Psoas muscle (tissue), 8 donors: ENCODE data around the gene COX10. TPM values are rescaled to one million over a fixed set of nuclear protein-coding genes. Genes with fewer than 3 reads are reported as not detected.

Experiments
- ATAC-seq, 4 donors: fragments of 200-7000 bp; cut with Tn5 transposase; one replicate each; pipeline ENCODE4 v1.9.1; 2020; ENCODE audit warnings: moderate library complexity in 3 of 4, mild to moderate bottlenecking in 2 of 4
- DNase-seq, 2 donors: peaks; one replicate each; pipeline ENCODE4 v3.0.0-alpha.2; 2020
- H3K27ac ChIP-seq: fragments of 200-600 bp; one replicate; pipeline ENCODE4 v1.8.0; 2022
- H3K27me3 ChIP-seq, 3 donors: fragments of 200-600 bp in 1 of 3; one replicate each; pipeline versions ENCODE4 v1.6.1 to v1.8.0; 2013 to 2022; ENCODE audit warnings: low read length in 2 of 3, mild to moderate bottlenecking in 2 of 3, moderate library complexity in 1 of 3; ENCODE audit not compliant: insufficient read depth in 3 of 3
- H3K36me3 ChIP-seq, 2 donors: fragments of 200-600 bp in 1 of 2; one replicate each; pipeline versions ENCODE4 v1.6.1 to v1.8.0; 2013 to 2022; ENCODE audit warnings: low read depth in 1 of 2, mild to moderate bottlenecking in 1 of 2, moderate library complexity in 1 of 2; ENCODE audit not compliant: insufficient read depth in 1 of 2
- H3K4me1 ChIP-seq: fragments of 200-600 bp; one replicate; pipeline ENCODE4 v1.8.0; 2022
- H3K4me3 ChIP-seq: fragments of 200-600 bp; one replicate; pipeline ENCODE4 v1.8.0; 2022; ENCODE audit warnings: mild to moderate bottlenecking
- H3K9me3 ChIP-seq: fragments of 200-600 bp; one replicate; pipeline ENCODE4 v1.8.0; 2022
- CTCF ChIP-seq: fragments of 200-600 bp; IDR thresholded peaks from one replicate; pipeline ENCODE4 v1.8.0; 2022; ENCODE audit warnings: antibody characterized with exemption
- WGBS, 3 donors: extraction: QIAGEN DNeasy Blood & Tissue Kit; methylation state at CpG; one replicate each; pipeline versions ENCODE4 v1.1.6 to v1.1.7; 2013; 5-methylcytosine and 5-hydroxymethylcytosine counted together
- intact Hi-C, 2 donors: fragments of 100-400 bp; cut with DNase I; formaldehyde crosslinking; loops; one replicate each; pipeline versions ENCODE4 v1.11.0 to v1.14.2; 2022
- polyA plus RNA-seq, 3 donors: library from polyadenylated mRNA; stranded (reverse); fragments of 200-250 nt; gene quantifications; one replicate each; pipeline ENCODE4 v1.2.3, GENCODE V29; 2013
- total RNA-seq, 4 donors: library from RNA; stranded (reverse); fragmentation: NEBNext Ultra II Directional in 2 of 4; extraction: Animal tissue kit (Norgen Biotek cat#: 25700) in 2 of 4; gene quantifications; one replicate each; pipeline versions ENCODE4 v1.2.1 to v1.2.4, GENCODE V29; 2021 to 2023
- donor health status: healthy with polysubstance abuse.
- donor health status: DM: no; HTN: no; CAD: no; lungs with moderate emphysema.
- donor health status: Bipolar disorder and iron deficiency.
- donor health status: healthy.
- donor health status: DM: yes; HTN: yes; CAD: no.
- donor health status: DM: no; HTN: no; CAD: no.
- donor health status: DM: no; HTN: no; CAD: no.
- donor health status: DM: yes; HTN: yes; CAD: no.

Gene COX10
- total and polyA plus RNA-seq, 7 donors, result 31.5 to 77.1 (median 60.5) TPM

GRCh38 chr17:14202388-14203166, 133.3 kb downstream of the COX10 start:
- intact Hi-C loops, result no loop called here
- Histone ChIP-seq H3K27me3 (no peaks in the 10 kb centered on the region), H3K27ac (peak overlapping the region; percentile 50), H3K4me1 (peaks cover 9% of the 10 kb centered on the region), H3K4me3 (no peak overlapping the region), H3K9me3 (no peaks in the 10 kb centered on the region), H3K36me3 (peaks cover 0 to 8% of the 10 kb centered on the region in 2 donors)
- TF ChIP-seq CTCF, result no peak
- DNase-seq (no peak), ATAC-seq (peak in 3 of 4 donors; percentile 19 to 52 (median 28))
- 89 to 93% (median 93%) methylated on average over 10 of the region's 10 CpGs for whole genome bisulfite sequencing, 3 donors

- peaks cover 0 to 12% of the 10 kb centered on the region in 2 donors for H3K36me3 ChIP-seq
- H3K4me1 ChIP-seq, result peaks cover 9% of the 10 kb centered on the region
- H3K9me3 ChIP-seq, result no peaks in the 10 kb centered on the region
- no peak for ATAC-seq
- DNase-seq, result no peak
- no peak for TF ChIP-seq CTCF
- no peak overlapping the region for H3K4me3 ChIP-seq
- peak overlapping the region; percentile 50 for H3K27ac ChIP-seq
- 90 to 94% (median 91%) methylated on average over 3 of the region's 3 CpGs for WGBS, 3 donors
- H3K27me3 ChIP-seq, result no peaks in the 10 kb centered on the region
- intact Hi-C loops, result no loop called here
Measured at GRCh38 chr17:14203388-14203787, 134.1 kb downstream of the COX10 start.

GRCh38 chr17:14204084-14204483, 134.8 kb downstream of the COX10 start:
- no peaks in the 10 kb centered on the region for H3K9me3 ChIP-seq
- peaks cover 9% of the 10 kb centered on the region for H3K4me1 ChIP-seq
- no peak for TF ChIP-seq CTCF
- H3K27me3 ChIP-seq, result no peaks in the 10 kb centered on the region
- no peak overlapping the region for H3K27ac ChIP-seq
- intact Hi-C loops, result no loop called here
- no peak for DNase-seq
- no peak overlapping the region for H3K4me3 ChIP-seq
- WGBS, 3 donors, result 75 to 84% (median 82%) methylated on average over 5 of the region's 5 CpGs
- H3K36me3 ChIP-seq, result peaks cover 0 to 12% of the 10 kb centered on the region in 2 donors
- no peak for ATAC-seq

GRCh38 chr17:14204546-14204945, 135.2 kb downstream of the COX10 start:
- no peak for TF ChIP-seq CTCF
- 89 to 95% (median 94%) methylated on average over 2 of the region's 2 CpGs for WGBS, 3 donors
- no peak for DNase-seq
- Histone ChIP-seq H3K9me3 (no peaks in the 10 kb centered on the region), H3K4me3 (no peak overlapping the region), H3K36me3 (peaks cover 0 to 12% of the 10 kb centered on the region in 2 donors), H3K27me3 (no peaks in the 10 kb centered on the region), H3K27ac (no peak overlapping the region), H3K4me1 (peaks cover 9% of the 10 kb centered on the region)
- no peak for ATAC-seq
- intact Hi-C loops, result no loop called here
